A549 (cell line): ENCODE data around the gene DDX17. TPM values are rescaled to one million over a fixed set of nuclear protein-coding genes. Genes with fewer than 3 reads are reported as not detected.

Experiments
- ATAC-seq, 2 experiments: fragments of 200-7000 bp in 1 of 2; fragments of >200 bp in 1 of 2; cut with Nextera tagmentation in 1 of 2; cut with Tn5 transposase in 1 of 2; 3 replicates each; pipeline versions ENCODE4 v1.8.0 to v1.9.1; 2018 to 2020; ENCODE audit warnings: mild to moderate bottlenecking in 1 of 2, moderate library complexity in 1 of 2
- CTCF ChIA-PET: fragments of 300-600 bp; sonication (Branson Sonifier 250); formaldehyde crosslinking; extraction: SDS; loops from one replicate; lab custom pipeline; 2021; ENCODE audit warnings: antibody characterized with exemption, inconsistent platforms; lab: Yijun Ruan, JAX
- POLR2A ChIA-PET: fragments of 350-600 bp; formaldehyde crosslinking; extraction: SDS; loops from one replicate; lab custom pipeline; 2021; ENCODE audit warnings: antibody characterized with exemption, inconsistent platforms; lab: Yijun Ruan, JAX
- DNase-seq, 2 experiments: peaks; one replicate each; pipeline versions ENCODE4 v3.0.0 to v3.0.0-alpha.2; 2011 to 2016; ENCODE audit warnings: low read depth in 1 of 2, low spot score in 1 of 2
- FAIRE-seq: peaks from 2 replicates; lab custom pipeline; 2011; peaks lifted over from hg19 to GRCh38; lab: Jason Lieb, UNC
- H3K27ac ChIP-seq, 2 experiments: fragments of >200 bp; sonication (Bioruptor Twin); formaldehyde crosslinking; 3 replicates each; pipeline ENCODE4 v1.5.1; 2016 to 2017
- H3K4me1 ChIP-seq: fragments of >200 bp; sonication (Bioruptor Twin); formaldehyde crosslinking; 3 replicates; pipeline ENCODE4 v1.6.1; 2016
- H3K4me2 ChIP-seq: fragments of >200 bp; sonication (Bioruptor Twin); formaldehyde crosslinking; 3 replicates; pipeline ENCODE4 v1.6.1; 2016
- H3K4me3 ChIP-seq: fragments of >200 bp; sonication (Bioruptor Twin); formaldehyde crosslinking; 3 replicates; pipeline ENCODE4 v1.5.1; 2016
- H3K9me3 ChIP-seq: fragments of >200 bp; sonication (Bioruptor Twin); formaldehyde crosslinking; 3 replicates; pipeline ENCODE4 v1.6.1; 2016
- CBX8 ChIP-seq: fragments of 200-600 bp; sonication (generic); IDR thresholded peaks from 2 replicates; pipeline ENCODE4 v1.6.1; 2016
- CHD2 ChIP-seq: fragments of 150-350 bp; IDR thresholded peaks from 2 replicates; pipeline ENCODE4 v1.6.1; 2014; ENCODE audit warnings: low read length; ENCODE audit not compliant: partially characterized antibody
- CHD4 ChIP-seq: fragments of 200-600 bp; sonication (generic); IDR thresholded peaks from 2 replicates; pipeline ENCODE4 v1.6.1; 2016; ENCODE audit warnings: antibody characterized with exemption, mild to moderate bottlenecking, borderline replicate concordance
- HOXB5 ChIP-seq: fragments of 250-450 bp; sonication (Bioruptor Pico); IDR thresholded peaks from 2 replicates; pipeline ENCODE4 v1.5.0; 2020; ENCODE audit warnings: mild to moderate bottlenecking, moderate library complexity
- KDM1A ChIP-seq: fragments of 200-600 bp; sonication (generic); IDR thresholded peaks from 2 replicates; pipeline ENCODE4 v1.6.1; 2016; ENCODE audit warnings: low read depth, mild to moderate bottlenecking
- MAFK ChIP-seq: fragments of 450-650 bp; IDR thresholded peaks from 2 replicates; pipeline ENCODE4 v1.6.1; 2014; ENCODE audit not compliant: partially characterized antibody
- MAZ ChIP-seq: fragments of 150-350 bp; IDR thresholded peaks from 2 replicates; pipeline ENCODE4 v1.6.1; 2014; ENCODE audit warnings: antibody characterized with exemption, low read depth, low read length, borderline replicate concordance
- MYC ChIP-seq: IDR thresholded peaks from 2 replicates; pipeline ENCODE4 v1.6.1; 2012; ENCODE audit warnings: mild to moderate bottlenecking, inconsistent platforms, low read length, improper control_type of control experiment, borderline replicate concordance
- NPAS2 ChIP-seq: fragments of 250-450 bp; sonication (Bioruptor Pico); IDR thresholded peaks from 2 replicates; pipeline ENCODE4 v1.8.0; 2022; ENCODE audit warnings: mild to moderate bottlenecking, moderate library complexity, borderline replicate concordance
- POLR2A ChIP-seq: IDR thresholded peaks from 2 replicates; pipeline ENCODE4 v1.6.1; 2012; ENCODE audit warnings: mild to moderate bottlenecking, low read length
- RCOR1 ChIP-seq: fragments of 150-350 bp; IDR thresholded peaks from 2 replicates; pipeline ENCODE4 v1.6.1; 2014; ENCODE audit warnings: antibody characterized with exemption, low read length, low read depth
- RFX5 ChIP-seq: fragments of 450-650 bp; IDR thresholded peaks from 2 replicates; pipeline ENCODE4 v1.7.1; 2014; ENCODE audit warnings: antibody characterized with exemption, mild to moderate bottlenecking, moderate library complexity
- RNF2 ChIP-seq: fragments of 200-600 bp; sonication (generic); IDR thresholded peaks from 2 replicates; pipeline ENCODE4 v1.6.1; 2016; ENCODE audit warnings: low read depth, mild to moderate bottlenecking, antibody characterized with exemption, moderate library complexity, borderline replicate concordance
- SMC3 ChIP-seq: fragments of >200 bp; sonication (Bioruptor Twin); formaldehyde crosslinking; IDR thresholded peaks from 3 replicates; pipeline ENCODE4 v1.6.1; 2018; ENCODE audit warnings: inconsistent platforms
- TFCP2L1 ChIP-seq: fragments of 250-450 bp; sonication (Bioruptor Pico); IDR thresholded peaks from 2 replicates; pipeline ENCODE4 v1.5.0; 2021; ENCODE audit warnings: mild to moderate bottlenecking
- TP53 ChIP-seq: fragments of 250-450 bp; sonication (Bioruptor Pico); IDR thresholded peaks from 2 replicates; pipeline ENCODE4 v1.5.0; 2021; ENCODE audit warnings: mild to moderate bottlenecking, moderate library complexity
- ZFP36 ChIP-seq: fragments of 450-650 bp; IDR thresholded peaks from 2 replicates; pipeline ENCODE4 v1.6.1; 2014; ENCODE audit warnings: borderline replicate concordance; ENCODE audit not compliant: partially characterized antibody
- ZNF302 ChIP-seq: fragments of 250-450 bp; sonication (Bioruptor Pico); IDR thresholded peaks from 2 replicates; pipeline ENCODE4 v1.9.0; 2021; ENCODE audit warnings: inconsistent platforms, mild to moderate bottlenecking, moderate library complexity
- ZSCAN20 ChIP-seq: fragments of 250-450 bp; sonication (Bioruptor Pico); IDR thresholded peaks from 2 replicates; pipeline ENCODE4 v1.8.0; 2022; ENCODE audit warnings: mild to moderate bottlenecking, moderate library complexity
- WGBS: methylation state at CpG from one replicate; pipeline ENCODE4 v1.1.6; 2017; ENCODE audit errors: missing lambda C conversion rate; 5-methylcytosine and 5-hydroxymethylcytosine counted together
- polyA plus RNA-seq, 4 experiments: library from polyadenylated mRNA; depleted of rRNA in 3 of 4; stranded (reverse); fragments of >200 nt; fragmentation: RNase III in 1 of 4; extraction: RNeasy Plus Mini Kit Qiagen cat#74134 plus additional on column Dnase treatment in 1 of 4; gene quantifications; 2 replicates in 3 of 4; 3 replicates in 1 of 4; pipeline ENCODE4 v1.2.3, GENCODE V29; 2011 to 2017
- TF ChIP-seq, protein P1 (sequence below): IDR thresholded peaks from 2 replicates; pipeline ENCODE4 v1.6.1; 2012
- TF ChIP-seq, protein P2 (sequence below): fragments of >200 bp; sonication (Bioruptor Twin); formaldehyde crosslinking; IDR thresholded peaks from 2 replicates; pipeline ENCODE4 v1.6.1; 2016
- TF ChIP-seq, protein P3 (sequence below): IDR thresholded peaks from 2 replicates; pipeline ENCODE4 v1.6.1; 2012

Gene DDX17
- polyA plus RNA-seq, 2 of the 4 experiments (the other 2 are of a cell fraction): 117 to 292 TPM

DNA sequence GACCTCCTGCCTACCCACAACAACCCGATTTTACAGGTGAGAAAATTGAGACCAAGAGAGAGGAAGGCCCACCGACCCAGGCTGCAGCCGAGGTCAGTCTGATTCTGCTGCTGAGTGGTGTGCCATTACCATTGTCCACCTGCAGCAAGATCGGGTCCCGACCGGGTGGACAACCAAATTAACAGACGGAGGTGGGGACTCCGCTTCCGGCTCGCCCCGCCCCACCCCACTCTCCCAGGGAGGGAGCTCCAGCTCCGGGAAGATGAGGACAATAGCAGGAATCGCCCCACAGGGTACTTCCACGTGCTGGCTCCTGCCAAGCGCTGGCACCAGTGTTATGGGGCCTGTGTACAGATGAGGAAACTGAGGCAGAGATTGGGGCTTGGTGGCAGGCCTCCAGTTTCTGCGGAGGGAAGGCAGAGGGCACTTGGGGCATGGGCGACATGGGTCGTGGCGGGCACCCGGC, 38.6 kb downstream of the DDX17 start:
- DNase-seq (no peak), ATAC-seq (no peak), FAIRE-seq (no peak)
- ChIA-PET CTCF (no interaction called here), POLR2A (no interaction called here)
- peak overlapping the region; percentile 76 to 91 for H3K27ac ChIP-seq
- 0% methylated on average over 3 of the region's 20 CpGs for WGBS
- H3K4me2 ChIP-seq: peak overlapping the region; percentile 91
- H3K4me3 ChIP-seq: peak overlapping the region; percentile 53
- H3K4me1 ChIP-seq: peaks cover 9% of the 10 kb centered on the region; the same call in 2 of the 3 replicates
- TF ChIP-seq ZFP36: no peak
- TF ChIP-seq, protein P1, sequence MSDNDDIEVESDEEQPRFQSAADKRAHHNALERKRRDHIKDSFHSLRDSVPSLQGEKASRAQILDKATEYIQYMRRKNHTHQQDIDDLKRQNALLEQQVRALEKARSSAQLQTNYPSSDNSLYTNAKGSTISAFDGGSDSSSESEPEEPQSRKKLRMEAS: no peak
- no peak for TF ChIP-seq TFCP2L1 (CRISPR knock-in tag)
- TF ChIP-seq, protein P2, sequence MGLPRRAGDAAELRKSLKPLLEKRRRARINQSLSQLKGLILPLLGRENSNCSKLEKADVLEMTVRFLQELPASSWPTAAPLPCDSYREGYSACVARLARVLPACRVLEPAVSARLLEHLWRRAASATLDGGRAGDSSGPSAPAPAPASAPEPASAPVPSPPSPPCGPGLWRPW: no peak
- TF ChIP-seq ZNF302 (CRISPR knock-in tag): no peak
- TF ChIP-seq CHD4: no peak
- TF ChIP-seq TP53 (CRISPR knock-in tag): no peak
- no peak for TF ChIP-seq CHD2
- no peak for TF ChIP-seq HOXB5 (CRISPR knock-in tag)
- no peak for TF ChIP-seq ZSCAN20 (CRISPR knock-in tag)
- no peak for TF ChIP-seq RNF2
- TF ChIP-seq MAZ: no peak
- TF ChIP-seq KDM1A: no peak
- no peak for TF ChIP-seq MYC
- TF ChIP-seq CBX8: no peak
- no peaks in the 10 kb centered on the region for H3K9me3 ChIP-seq

DNA sequence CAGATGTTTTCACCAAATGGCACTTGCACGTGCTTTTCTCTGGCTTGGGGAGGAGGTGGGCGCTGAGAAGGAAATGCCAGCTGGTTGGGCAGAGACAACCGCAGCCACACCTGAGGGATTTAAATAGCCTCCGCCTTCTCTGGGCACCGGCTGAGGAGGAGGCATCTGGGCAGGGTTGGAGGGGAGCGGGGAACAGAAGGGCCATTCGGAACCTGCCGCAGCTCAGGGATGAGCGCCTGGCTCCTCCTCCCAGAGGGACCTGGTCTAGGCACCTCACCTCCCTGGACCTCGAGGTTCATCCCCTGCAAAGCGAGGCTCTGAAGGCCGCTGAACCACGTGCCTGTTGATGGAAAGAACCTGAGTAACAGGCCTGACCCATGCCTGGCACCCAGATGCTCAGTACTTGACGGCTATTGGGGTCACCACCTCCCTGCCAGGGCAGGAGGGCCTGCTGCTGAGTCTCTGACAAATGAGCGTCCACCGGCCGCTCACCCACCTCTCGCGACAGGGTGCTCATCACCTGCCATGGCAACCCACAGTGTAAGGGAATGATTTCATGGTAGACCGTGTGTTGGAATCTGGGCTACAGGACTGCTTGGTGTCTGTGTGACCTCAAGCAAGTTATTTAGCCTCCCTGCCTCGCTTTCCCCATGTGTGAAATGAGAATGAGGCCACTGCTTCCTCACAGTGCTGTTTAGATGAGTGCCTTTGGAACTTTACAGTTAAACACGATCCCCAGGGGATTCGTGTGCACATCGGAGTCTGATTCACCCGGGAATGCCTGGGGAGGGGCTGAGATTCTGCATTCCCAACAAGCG, 40.2 kb downstream of the DDX17 start:
- no peaks in the 10 kb centered on the region for H3K9me3 ChIP-seq
- WGBS: 84% methylated on average over 22 of the region's 26 CpGs
- no peak for FAIRE-seq
- ChIA-PET CTCF (no interaction called here), POLR2A (no interaction called here)
- H3K4me3 ChIP-seq: no peak overlapping the region
- no peak for ATAC-seq
- no peak overlapping the region for H3K4me2 ChIP-seq
- TF ChIP-seq CHD2 (no peak), CHD4 (no peak), NPAS2 (CRISPR knock-in tag) (no peak), SMC3 (no peak), RFX5 (no peak), MAFK (no peak), POLR2A (no peak), RCOR1 (no peak)
- TF ChIP-seq, protein P3, sequence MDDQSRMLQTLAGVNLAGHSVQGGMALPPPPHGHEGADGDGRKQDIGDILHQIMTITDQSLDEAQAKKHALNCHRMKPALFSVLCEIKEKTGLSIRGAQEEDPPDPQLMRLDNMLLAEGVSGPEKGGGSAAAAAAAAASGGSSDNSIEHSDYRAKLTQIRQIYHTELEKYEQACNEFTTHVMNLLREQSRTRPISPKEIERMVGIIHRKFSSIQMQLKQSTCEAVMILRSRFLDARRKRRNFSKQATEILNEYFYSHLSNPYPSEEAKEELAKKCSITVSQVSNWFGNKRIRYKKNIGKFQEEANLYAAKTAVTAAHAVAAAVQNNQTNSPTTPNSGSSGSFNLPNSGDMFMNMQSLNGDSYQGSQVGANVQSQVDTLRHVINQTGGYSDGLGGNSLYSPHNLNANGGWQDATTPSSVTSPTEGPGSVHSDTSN: no peak
- TF ChIP-seq, protein P2: no peak
- peaks cover 13% of the 10 kb centered on the region for H3K4me1 ChIP-seq
- no peak for DNase-seq
- H3K27ac ChIP-seq: no peak overlapping the region
